GM12891 (cell line): ENCODE measurements around the gene AUNIP.

Source experiments
- PAX5 ChIP-seq: IDR thresholded peaks from 2 replicates; pipeline ENCODE4 v1.6.1; 2011; ENCODE audit warnings: low read length, moderate library complexity, mild to moderate bottlenecking; ENCODE audit not compliant: insufficient read depth, severe bottlenecking
- POLR2A ChIP-seq: IDR thresholded peaks from 2 replicates; pipeline ENCODE4 v1.6.1; 2011; ENCODE audit warnings: low read depth, low read length, control low read depth
- POU2F2 ChIP-seq: IDR thresholded peaks from 2 replicates; pipeline ENCODE4 v1.6.1; 2011; ENCODE audit warnings: low read depth, mild to moderate bottlenecking, control low read depth, low read length, moderate library complexity

GRCh38 chr1:25858494-25858893, 763 bp downstream of the AUNIP start:
- TF ChIP-seq PAX5 (no peak), POU2F2 (no peak), POLR2A (no peak)
